Measurements from ENCODE around the gene CIC.

Gene CIC

GRCh38 chr19:42295342-42295741 is 26.3 kb downstream of the CIC start:
- Histone ChIP-seq H3K9me3 (replicated peaks in 1 of 11) (no peaks in the 10 kb centered on the region), H3K9ac (no peak overlapping the region), H3K27ac (no peak overlapping the region), H3K4me3 (no peak overlapping the region), H3K4me2 (no peak overlapping the region), H3K27me3 (no peaks in the 10 kb centered on the region), H3K4me1 (peaks cover 9 to 21% (median 12%) of the 10 kb centered on the region in 10 experiments; a peak in 19 of 20 replicates), H3K36me3 (peaks cover 52 to 89% (median 66%) of the 10 kb centered on the region in 11 experiments), H4K20me1 (peaks cover 13 to 67% (median 49%) of the 10 kb centered on the region in 11 experiments; a peak in 21 of 22 replicates)
- TF ChIP-seq Cebpa-rat (IDR thresholded peaks at IDR 0.05): no peak

GRCh38 chr19:42295831-42296525 is 26.9 kb downstream of the CIC start:
- H3K4me3 ChIP-seq: no peak overlapping the region
- H3K4me2 ChIP-seq: no peak overlapping the region
- H3K4me1 ChIP-seq: peaks cover 5 to 16% (median 10%) of the 10 kb centered on the region in 10 experiments; a peak in 19 of 20 replicates
- H3K27ac ChIP-seq: no peak overlapping the region
- no peak overlapping the region for H3K9ac ChIP-seq
- H3K9me3 ChIP-seq (replicated peaks in 1 of 11): no peaks in the 10 kb centered on the region
- TF ChIP-seq Cebpa-rat (IDR thresholded peaks at IDR 0.05): no peak
- peaks cover 47 to 83% (median 62%) of the 10 kb centered on the region in 11 experiments for H3K36me3 ChIP-seq
- peaks cover 7 to 61% (median 44%) of the 10 kb centered on the region in 11 experiments; a peak in 21 of 22 replicates for H4K20me1 ChIP-seq
- H3K27me3 ChIP-seq: no peaks in the 10 kb centered on the region

DNA sequence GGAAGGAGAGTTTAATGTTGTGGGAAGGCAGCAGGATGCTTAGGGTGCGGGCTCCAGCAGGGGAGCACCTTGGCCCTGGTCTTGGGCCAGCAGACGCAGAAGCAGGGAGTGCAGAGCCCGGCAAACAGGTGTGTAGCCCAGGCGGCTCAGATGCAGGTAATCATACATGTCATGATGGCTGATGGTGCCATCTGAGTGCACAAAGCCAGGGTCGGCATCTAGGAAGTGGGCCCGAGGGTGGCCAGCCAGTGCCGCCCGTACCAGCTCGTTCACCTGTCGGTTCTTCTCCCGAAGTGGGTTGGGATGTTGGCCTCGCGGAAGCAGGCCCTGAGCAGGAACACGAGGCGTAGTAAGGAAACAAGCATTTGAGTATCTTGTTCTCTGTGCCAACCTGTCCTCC is 28.0 kb downstream of the CIC start:
- peaks cover 10 to 19% (median 15%) of the 10 kb centered on the region in 10 experiments; a peak in 19 of 20 replicates for H3K4me1 ChIP-seq
- H3K9ac ChIP-seq: no peak overlapping the region
- no peak for TF ChIP-seq Cebpa-rat (IDR thresholded peaks at IDR 0.05)
- no peak overlapping the region for H3K4me3 ChIP-seq
- H3K27me3 ChIP-seq: no peaks in the 10 kb centered on the region
- H4K20me1 ChIP-seq: peaks cover 0 to 50% (median 33%) of the 10 kb centered on the region in 11 experiments; a peak in 20 of 22 replicates
- H3K27ac ChIP-seq: no peak overlapping the region
- peaks cover 37 to 72% (median 52%) of the 10 kb centered on the region in 11 experiments for H3K36me3 ChIP-seq
- no peak overlapping the region for H3K4me2 ChIP-seq
- H3K9me3 ChIP-seq (replicated peaks in 1 of 11): no peaks in the 10 kb centered on the region

- Histone ChIP-seq H3K4me3 (peak within 1 kb of the TSS; percentile 60 to 86 (median 76)), H3K9ac (peak within 1 kb of the TSS; percentile 67 to 84 (median 79)), H3K27ac (peak within 1 kb of the TSS; percentile 5 to 84 (median 70); a peak in 21 of 22 replicates), H3K36me3 (peaks cover 4 to 27% (median 10%) of the 10 kb centered on the region in 11 experiments; a peak in 19 of 22 replicates), H4K20me1 (peaks cover 0 to 4% (median 0%) of the 10 kb centered on the region in 11 experiments; a peak in 6 of 22 replicates), H3K27me3 (no peaks in the 10 kb centered on the region), H3K9me3 (replicated peaks in 1 of 11) (peaks cover 0 to 4% (median 0%) of the 10 kb centered on the region in 11 experiments; a peak in 2 of 22 replicates), H3K4me1 (peaks cover 18 to 35% (median 27%) of the 10 kb centered on the region in 10 experiments), H3K4me2 (peak within 1 kb of the TSS; percentile 86 to 98 (median 93))
- no peak for TF ChIP-seq Cebpa-rat (IDR thresholded peaks at IDR 0.05)
Observed at GRCh38 chr19:42301646-42302203, 32.7 kb downstream of the CIC start, which contains the start of gene PRR19. TSS of gene PRR19 (plus strand) at chr19:42302132. CDS start at chr19:42309585, 7,453 bp downstream.

DNA sequence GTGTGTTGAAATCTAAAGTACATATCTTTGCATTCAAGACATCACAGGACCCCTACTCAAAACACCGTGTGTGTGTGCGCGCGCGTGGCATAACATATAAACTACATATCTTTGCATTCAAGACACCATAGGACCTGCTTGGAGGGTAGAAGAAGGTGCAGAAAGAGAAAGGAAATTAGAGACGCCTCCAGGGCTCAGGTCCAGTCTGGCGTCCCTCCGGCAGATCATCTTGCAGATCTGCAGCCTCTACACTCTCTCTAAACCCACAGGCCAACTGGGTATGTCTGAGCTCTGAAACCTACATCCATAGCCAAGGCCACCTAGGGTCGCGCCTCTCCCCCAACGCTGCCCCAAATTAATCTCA is 34.0 kb downstream of the CIC start:
- peak overlapping the region; percentile 60 to 86 (median 76); a peak in 13 of 20 replicates for H3K4me3 ChIP-seq
- peaks cover 18 to 35% (median 27%) of the 10 kb centered on the region in 10 experiments for H3K4me1 ChIP-seq
- H3K4me2 ChIP-seq: peak overlapping the region; percentile 63 to 98 (median 93)
- peaks cover 0 to 18% (median 6%) of the 10 kb centered on the region in 11 experiments; a peak in 11 of 22 replicates for H3K36me3 ChIP-seq
- no peak for TF ChIP-seq Cebpa-rat (IDR thresholded peaks at IDR 0.05)
- no peaks in the 10 kb centered on the region; a peak in 1 of 22 replicates for H4K20me1 ChIP-seq
- H3K27ac ChIP-seq: peak overlapping the region; percentile 5 to 84 (median 70); a peak in 20 of 22 replicates
- H3K27me3 ChIP-seq: no peaks in the 10 kb centered on the region
- H3K9me3 ChIP-seq (replicated peaks in 1 of 11): peaks cover 0 to 10% (median 0%) of the 10 kb centered on the region in 11 experiments; a peak in 2 of 22 replicates
- H3K9ac ChIP-seq: peak overlapping the region; percentile 67 to 84 (median 79); a peak in 21 of 22 replicates

DNA sequence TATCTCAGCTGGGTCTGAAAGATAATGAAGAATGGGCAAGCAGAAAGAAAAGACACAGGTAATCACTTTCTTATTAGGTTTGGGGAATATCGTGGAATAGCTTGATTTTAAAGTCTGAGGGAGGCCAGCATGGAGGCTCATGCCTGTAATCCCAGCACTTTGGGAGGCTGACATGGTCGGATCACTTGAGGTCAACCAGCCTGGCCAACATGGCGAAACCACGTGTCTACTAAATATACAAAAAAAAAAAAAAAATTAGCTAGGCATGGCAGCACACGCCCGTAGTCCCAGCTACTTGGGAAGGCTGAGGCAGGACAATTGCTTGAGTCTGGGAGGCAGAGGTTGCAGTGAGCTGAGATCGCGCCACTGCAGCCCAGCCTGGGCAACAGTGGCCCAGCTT is 34.8 kb downstream of the CIC start:
- H3K4me3 ChIP-seq: no peak overlapping the region
- H3K9me3 ChIP-seq (replicated peaks in 1 of 11): peaks cover 0 to 10% (median 0%) of the 10 kb centered on the region in 11 experiments; a peak in 2 of 22 replicates
- no peak overlapping the region for H3K27ac ChIP-seq
- peak overlapping the region in 5 of 11 experiments; percentile 63 to 98 (median 91); a peak in 7 of 22 replicates for H3K4me2 ChIP-seq
- peaks cover 0 to 12% (median 6%) of the 10 kb centered on the region in 11 experiments; a peak in 10 of 22 replicates for H3K36me3 ChIP-seq
- TF ChIP-seq Cebpa-rat (IDR thresholded peaks at IDR 0.05): no peak
- H3K9ac ChIP-seq: no peak overlapping the region
- H3K4me1 ChIP-seq: peaks cover 18 to 35% (median 27%) of the 10 kb centered on the region in 10 experiments
- no peaks in the 10 kb centered on the region; a peak in 1 of 22 replicates for H4K20me1 ChIP-seq
- no peaks in the 10 kb centered on the region for H3K27me3 ChIP-seq

DNA sequence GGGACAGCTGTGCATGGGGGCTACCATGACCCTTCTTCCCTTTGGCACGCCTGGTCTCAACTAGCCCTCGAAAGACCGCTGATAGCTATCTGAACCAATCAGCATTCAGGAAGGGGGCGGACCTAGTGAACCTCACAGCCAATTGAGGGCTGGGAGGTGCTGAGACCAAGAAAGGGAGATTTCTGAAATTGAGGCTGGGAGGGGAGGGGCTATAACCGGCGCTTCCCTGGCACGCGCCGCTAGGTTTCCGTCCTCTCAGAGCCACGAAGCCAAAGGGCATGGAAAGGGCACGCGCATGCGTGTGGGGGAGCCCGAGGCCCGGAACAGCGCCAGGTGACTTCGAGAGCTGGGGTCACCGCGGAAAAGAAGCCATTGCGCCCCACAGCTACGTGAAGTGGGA is 37.6 kb downstream of the CIC start:
- H3K4me3 ChIP-seq: no peak overlapping the region
- TF ChIP-seq Cebpa-rat (IDR thresholded peaks at IDR 0.05): no peak
- H4K20me1 ChIP-seq: no peaks in the 10 kb centered on the region; a peak in 1 of 22 replicates
- no peak overlapping the region for H3K27ac ChIP-seq
- no peak overlapping the region for H3K9ac ChIP-seq
- H3K4me1 ChIP-seq: peaks cover 11 to 20% (median 16%) of the 10 kb centered on the region in 10 experiments
- peaks cover under 1 to 16% (median 6%) of the 10 kb centered on the region in 11 experiments; a peak in 20 of 22 replicates for H3K27me3 ChIP-seq
- no peak overlapping the region for H3K4me2 ChIP-seq
- peaks cover 0 to 10% (median 0%) of the 10 kb centered on the region in 11 experiments; a peak in 2 of 22 replicates for H3K9me3 ChIP-seq (replicated peaks in 1 of 11)
- H3K36me3 ChIP-seq: no peaks in the 10 kb centered on the region

GRCh38 chr19:42309686-42310085 is 40.6 kb downstream of the CIC start:
- H3K27me3 ChIP-seq: peaks cover 30 to 46% (median 37%) of the 10 kb centered on the region in 11 experiments
- no peak overlapping the region for H3K4me3 ChIP-seq
- peaks cover 0 to 5% (median 0%) of the 10 kb centered on the region in 10 experiments; a peak in 2 of 20 replicates for H3K4me1 ChIP-seq
- H3K36me3 ChIP-seq: no peaks in the 10 kb centered on the region
- H3K9me3 ChIP-seq (replicated peaks in 1 of 11): peaks cover 0 to 10% (median 0%) of the 10 kb centered on the region in 11 experiments; a peak in 3 of 22 replicates
- TF ChIP-seq Cebpa-rat (IDR thresholded peaks at IDR 0.05): no peak
- no peak overlapping the region for H3K27ac ChIP-seq
- peaks cover 0 to 18% (median 5%) of the 10 kb centered on the region in 11 experiments; a peak in 7 of 22 replicates for H4K20me1 ChIP-seq
- H3K4me2 ChIP-seq: no peak overlapping the region
- H3K9ac ChIP-seq: no peak overlapping the region
